SK-N-SH (cell line): ENCODE data around the gene SYTL5. TPM values are rescaled to one million over a fixed set of nuclear protein-coding genes. Genes with fewer than 3 reads are reported as not detected.

Experiments used
- CTCF ChIA-PET: fragments of 300-600, 350-600 bp; formaldehyde crosslinking; extraction: SDS; loops from one replicate; lab custom pipeline; 2021; lab: Yijun Ruan, JAX
- POLR2A ChIA-PET: fragments of 350-600 bp; sonication (Branson Sonifier 250); formaldehyde crosslinking; extraction: SDS; loops from one replicate; lab custom pipeline; 2020; ENCODE audit warnings: antibody characterized with exemption, inconsistent platforms; lab: Yijun Ruan, JAX
- DNase-seq: peaks from one replicate; pipeline ENCODE4 v3.0.0; 2012
- H2AFZ ChIP-seq: fragments of 200-600 bp; sonication (generic); 2 replicates; pipeline ENCODE4 v1.8.1; 2016; ENCODE audit warnings: antibody characterized with exemption, mild to moderate bottlenecking, low read depth
- H3F3A ChIP-seq: fragments of 200-600 bp; sonication (generic); replicated peaks from 2 replicates; pipeline ENCODE3; 2016; ENCODE audit warnings: antibody characterized with exemption, mild to moderate bottlenecking; ENCODE audit not compliant: insufficient read depth
- H3K27ac ChIP-seq, 2 experiments: fragments of 200-500 bp in 1 of 2; fragments of 200-600 bp in 1 of 2; sonication (Bioruptor generic) in 1 of 2; sonication (generic), shearing (Covaris generic) in 1 of 2; 2 replicates each; pipeline versions ENCODE4 v1.5.1 to v1.6.1; 2014 to 2016; ENCODE audit warnings: low read depth in 2 of 2, inconsistent platforms in 1 of 2, low read length in 1 of 2, mild to moderate bottlenecking in 1 of 2, mixed read lengths in 1 of 2
- H3K27me3 ChIP-seq: fragments of 200-600 bp; sonication (generic), shearing (Covaris generic); 2 replicates; pipeline ENCODE4 v1.6.1; 2016; ENCODE audit warnings: mixed run types; ENCODE audit not compliant: insufficient read depth
- H3K36me3 ChIP-seq, 2 experiments: fragments of 200-500 bp in 1 of 2; fragments of 200-600 bp in 1 of 2; sonication (Bioruptor generic) in 1 of 2; sonication (generic) in 1 of 2; replicated peaks in 1 of 2; 2 replicates each; pipeline versions ENCODE3 to v1.5.1; 2014 to 2016; ENCODE audit warnings: low read length in 1 of 2, mild to moderate bottlenecking in 1 of 2; ENCODE audit not compliant: insufficient read depth in 2 of 2, control insufficient read depth in 1 of 2
- H3K4me1 ChIP-seq, 2 experiments: fragments of 200-500 bp in 1 of 2; fragments of 200-600 bp in 1 of 2; sonication (Bioruptor generic) in 1 of 2; sonication (generic), shearing (Covaris generic) in 1 of 2; 2 replicates each; pipeline versions ENCODE4 v1.5.1 to v1.6.1; 2014 to 2016; ENCODE audit warnings: low read depth in 1 of 2, low read length in 1 of 2, mixed run types in 1 of 2; ENCODE audit not compliant: insufficient read depth in 2 of 2, control insufficient read depth in 1 of 2
- H3K4me2 ChIP-seq: fragments of 200-600 bp; sonication (generic), shearing (Covaris generic); 2 replicates; pipeline ENCODE4 v1.6.1; 2017; ENCODE audit warnings: mixed run types
- H3K4me3 ChIP-seq, 2 experiments: fragments of 200-500 bp in 1 of 2; fragments of 200-600 bp in 1 of 2; sonication (Bioruptor generic) in 1 of 2; sonication (generic), shearing (Covaris generic) in 1 of 2; 2 replicates each; pipeline versions ENCODE4 v1.5.1 to v1.8.1; 2014 to 2016; ENCODE audit warnings: low read depth in 2 of 2, inconsistent platforms in 1 of 2, low read length in 1 of 2, mild to moderate bottlenecking in 1 of 2, mixed read lengths in 1 of 2, moderate library complexity in 1 of 2
- H3K79me2 ChIP-seq: fragments of 200-600 bp; sonication (generic); 2 replicates; pipeline ENCODE4 v1.8.1; 2017; ENCODE audit warnings: mild to moderate bottlenecking; ENCODE audit not compliant: insufficient read depth
- H3K9ac ChIP-seq: fragments of 200-600 bp; sonication (generic); 2 replicates; pipeline ENCODE4 v1.6.1; 2017; ENCODE audit warnings: mixed run types
- H3K9me2 ChIP-seq: fragments of 200-600 bp; sonication (generic); 2 replicates; pipeline ENCODE4 v1.6.1; 2017; ENCODE audit warnings: mixed run types
- H3K9me3 ChIP-seq: fragments of 200-600 bp; sonication (generic); 2 replicates; pipeline ENCODE4 v1.6.1; 2017; ENCODE audit warnings: mixed run types, mild to moderate bottlenecking, moderate library complexity
- H4K20me1 ChIP-seq: fragments of 200-600 bp; sonication (generic); 2 replicates; pipeline ENCODE4 v1.6.1; 2017; ENCODE audit warnings: mild to moderate bottlenecking, mixed run types; ENCODE audit not compliant: insufficient read depth
- CTCF ChIP-seq: fragments of 200-600 bp; sonication (generic); IDR thresholded peaks from 2 replicates; pipeline ENCODE4 v1.6.1; 2017; ENCODE audit warnings: antibody characterized with exemption, mild to moderate bottlenecking, moderate library complexity
- MEF2A ChIP-seq: IDR thresholded peaks from 2 replicates; pipeline ENCODE4 v1.4.0; 2012; ENCODE audit warnings: low read depth, borderline replicate concordance
- RCOR1 ChIP-seq: fragments of 150-350 bp; IDR thresholded peaks from 2 replicates; pipeline ENCODE4 v1.6.1; 2017; ENCODE audit warnings: antibody characterized with exemption, low read length
- RFX5 ChIP-seq: IDR thresholded peaks from 2 replicates; pipeline ENCODE4 v1.6.1; 2012; ENCODE audit warnings: mild to moderate bottlenecking, improper control_type of control experiment, low read length
- SIN3A ChIP-seq: IDR thresholded peaks from 2 replicates; pipeline ENCODE4 v1.6.1; 2012; ENCODE audit warnings: low read depth, mild to moderate bottlenecking, low read length, moderate library complexity, borderline replicate concordance
- USF1 ChIP-seq: IDR thresholded peaks from 2 replicates; pipeline ENCODE4 v1.4.0; 2012; ENCODE audit warnings: low read depth, borderline replicate concordance
- WGBS: methylation state at CpG from one replicate; pipeline ENCODE4 v1.1.6; 2017; ENCODE audit warnings: low lambda C conversion rate; 5-methylcytosine and 5-hydroxymethylcytosine counted together
- polyA plus RNA-seq, 3 experiments: library from polyadenylated mRNA; depleted of rRNA; stranded (reverse); fragments of >200 nt; gene quantifications; 2 replicates each; pipeline ENCODE4 v1.2.3, GENCODE V29; 2012
- small RNA-seq, 7 experiments: library from RNA; depleted of rRNA; stranded (forward); fragments of <200 nt; gene quantifications; one replicate each; pipeline ENCODE3, GENCODE V24; 2012

Gene SYTL5
- polyA plus RNA-seq, 1 of the 3 experiments (the other 2 are of a cell fraction), result 0.74 TPM

- POLR2A ChIA-PET, result no interaction called here
- no peak overlapping the region for H3K27ac ChIP-seq
- DNase-seq, result no peak
- H3K9ac ChIP-seq, result no peak overlapping the region
- 42% methylated on average over 2 of the region's 2 CpGs for WGBS
- H4K20me1 ChIP-seq, result no peaks in the 10 kb centered on the region
- no peak overlapping the region for H3K4me3 ChIP-seq
- no peaks in the 10 kb centered on the region for H3K9me3 ChIP-seq
- H3K36me3 ChIP-seq, result no peaks in the 10 kb centered on the region
- H3K27me3 ChIP-seq, result no peaks in the 10 kb centered on the region
- no peaks in the 10 kb centered on the region for H3F3A ChIP-seq
- H3K4me1 ChIP-seq, result no peaks in the 10 kb centered on the region
- no peak overlapping the region for H3K4me2 ChIP-seq
- CTCF ChIA-PET, result interaction anchor here (0.9 to 1.3 kb wide), 3 partner anchors 12 kb away, joined by 3 to 6 read pairs (median 4); no protein-coding TSS in a partner anchor
- no peaks in the 10 kb centered on the region for H3K9me2 ChIP-seq
- H3K79me2 ChIP-seq, result no peaks in the 10 kb centered on the region
- no peak overlapping the region for H2AFZ ChIP-seq
- no peak for TF ChIP-seq SIN3A
- TF ChIP-seq CTCF, result no peak
- no peak for TF ChIP-seq MEF2A
- no peak for TF ChIP-seq RFX5
- TF ChIP-seq USF1, result no peak
- TF ChIP-seq RCOR1, result no peak
Observed at GRCh38 chrX:38178396-38178795, 172.0 kb downstream of the SYTL5 start.

Small RNAs within 50 kb of the gene (small RNA-seq; reads per million reads assigned to genes)
- gene MIR548AJ2, result 0 reads per million in 7 experiments

Other genes with a start within 250 kb of the SYTL5 start
- gene CYBB, start 226.5 kb upstream of the SYTL5 start, polyA plus RNA-seq (2012; rRNA removed), result not detected in 2 replicates
- 7.3 and 10.5 TPM in 2 replicates for gene DYNLT3, start 159.0 kb upstream of the SYTL5 start, polyA plus RNA-seq (2012; rRNA removed)
- 85.5 and 124 TPM in 2 replicates for gene SRPX, start 214.3 kb downstream of the SYTL5 start, polyA plus RNA-seq (2012; rRNA removed)